ENCODE results near the gene GNG13.

DNA sequence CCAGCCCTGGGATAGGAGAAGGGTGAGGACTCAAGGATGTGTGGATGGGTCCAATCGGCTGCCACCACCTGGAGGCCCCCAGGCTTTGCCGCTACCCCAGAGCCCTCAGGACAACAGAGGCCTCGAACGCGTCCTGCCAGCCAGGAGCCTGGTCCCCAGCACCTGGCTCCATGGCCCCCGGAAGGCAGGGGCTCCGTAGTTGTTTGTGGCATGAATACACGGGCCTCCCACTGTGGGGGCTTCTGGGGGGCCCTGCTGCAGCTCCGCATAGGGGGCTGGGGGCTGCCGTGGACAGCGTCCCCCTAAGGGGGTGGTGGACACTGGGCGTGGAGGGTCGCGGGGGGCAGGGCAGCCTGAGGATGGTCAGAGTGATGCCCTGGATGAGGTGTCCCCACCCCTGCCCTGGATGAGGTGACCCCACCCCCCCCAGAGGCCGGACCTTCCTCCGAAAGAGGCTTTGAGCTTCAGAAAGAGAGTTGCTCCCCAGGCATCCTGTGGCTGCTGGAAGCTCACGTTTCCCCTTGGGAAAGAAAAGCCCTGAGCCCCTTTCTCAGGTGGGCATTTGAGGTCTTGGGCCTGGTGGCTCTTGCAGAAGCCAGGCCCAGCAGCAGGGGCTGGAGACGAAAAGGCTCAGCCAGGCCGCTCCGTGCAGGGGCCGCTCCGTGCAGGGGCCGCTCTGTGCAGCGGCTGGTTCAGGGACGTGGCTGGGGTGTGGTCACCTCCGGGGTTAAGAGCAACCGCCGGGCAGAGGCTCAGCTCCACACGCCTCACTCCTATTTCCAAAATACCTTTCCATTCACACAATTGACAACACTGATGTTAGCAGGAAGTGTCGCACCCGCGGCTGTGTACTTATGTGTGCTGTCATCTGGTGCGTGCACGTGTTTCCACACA is 40.3 kb upstream of the GNG13 start:
- TF ChIP-seq POLR2A (IDR thresholded peaks at IDR 0.05), result no peak
- TF ChIP-seq CTCF (IDR thresholded peaks at IDR 0.05), result no peak

Measured in body of pancreas (tissue), 4 donors.